ENCODE data around the gene ZNF148.

GRCh38 chr3:125334675-125335560 is 40.2 kb downstream of the ZNF148 start:
- TF ChIP-seq CTCF (conservative IDR thresholded peaks at IDR 0.05) (no peak), ZFX (IDR thresholded peaks at IDR 0.05) (no peak)

Data from C4-2B (cell line).